Erythroblast (primary cell): ENCODE results near the gene TMEM198.

Source experiments
- DNase-seq, 2 experiments: peaks; one replicate each; lab custom pipeline; 2025; lab: John Stamatoyannopoulos, UW
- GATA1 ChIP-seq: IDR thresholded peaks from 2 replicates; pipeline ENCODE4 v1.6.1; 2011; ENCODE audit warnings: low read depth, mild to moderate bottlenecking, control low read depth, low read length, moderate library complexity
- POLR2A ChIP-seq: IDR thresholded peaks from 2 replicates; pipeline ENCODE4 v1.6.1; 2011; ENCODE audit warnings: mild to moderate bottlenecking, low read length

Gene TMEM198

GRCh38 chr2:219506153-219506801, 37.6 kb upstream of the TMEM198 start:
- no peak for DNase-seq
- TF ChIP-seq POLR2A: no peak
- no peak for TF ChIP-seq GATA1

- TF ChIP-seq POLR2A: no peak
- no peak for TF ChIP-seq GATA1
- no peak for DNase-seq
Measured at GRCh38 chr2:219506802-219507526, 36.9 kb upstream of the TMEM198 start.

DNA sequence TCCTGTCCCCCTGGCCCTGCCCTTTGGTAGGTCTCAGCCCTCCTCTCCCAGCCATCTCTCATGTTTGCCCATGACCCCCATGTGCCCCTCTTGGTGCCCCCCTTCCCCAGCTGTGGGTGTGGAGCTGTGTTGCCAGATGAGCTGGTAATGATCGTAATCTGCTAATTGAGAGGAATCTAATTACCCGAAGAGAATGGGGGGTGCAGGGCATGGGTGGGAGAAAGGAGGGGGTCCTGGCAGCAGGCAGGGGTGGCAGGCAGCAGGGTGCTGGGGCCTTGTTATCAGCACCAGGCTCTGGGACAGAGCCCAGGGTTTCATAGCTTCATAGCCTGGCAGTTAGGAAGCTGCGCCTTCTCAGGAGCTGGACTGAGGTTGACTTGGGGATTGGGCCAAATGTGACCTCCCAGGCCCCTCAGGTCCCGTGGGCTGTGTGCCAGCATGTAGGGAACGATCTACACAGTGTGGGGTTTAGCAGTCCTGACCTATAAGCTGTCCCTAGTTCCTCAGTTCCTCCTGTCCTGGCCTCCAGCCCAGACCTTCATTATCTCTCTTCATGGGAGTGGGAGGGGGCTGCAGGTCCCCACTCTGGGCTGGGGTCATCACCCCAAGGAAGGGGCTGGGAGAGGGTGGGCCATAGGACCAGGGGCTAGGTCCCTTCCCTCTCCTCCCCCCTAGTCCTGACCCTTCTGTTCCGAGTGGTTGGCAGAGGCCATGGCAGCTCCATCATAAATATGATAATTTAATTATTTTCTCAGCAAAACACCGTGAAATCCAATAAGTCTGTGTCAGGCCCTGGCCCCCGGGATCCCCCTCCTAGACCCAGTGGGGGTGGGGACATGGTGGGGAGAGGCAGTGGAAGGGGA, 36.0 kb upstream of the TMEM198 start:
- TF ChIP-seq POLR2A (no peak), GATA1 (no peak)
- peak; percentile 46 to 48 for DNase-seq

DNA sequence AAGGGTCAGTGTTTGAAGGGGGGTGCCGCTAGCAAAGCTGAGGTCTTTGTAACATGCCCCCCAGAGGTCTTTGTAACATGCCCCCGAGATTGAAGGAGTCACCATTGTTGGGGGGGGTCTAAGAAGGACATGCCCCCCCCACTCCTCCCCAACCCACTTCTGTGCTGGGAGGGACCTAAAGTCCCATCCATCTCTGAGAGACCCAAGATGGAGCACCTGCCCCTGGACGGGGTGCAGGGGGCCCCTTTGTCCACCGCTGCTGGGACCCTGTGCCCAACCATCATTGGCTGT, 35.4 kb upstream of the TMEM198 start:
- no peak for DNase-seq
- TF ChIP-seq GATA1 (no peak), POLR2A (no peak)

GRCh38 chr2:219508971-219509779, 34.7 kb upstream of the TMEM198 start:
- TF ChIP-seq GATA1 (no peak), POLR2A (no peak)
- DNase-seq: peak in 1 of 2 experiments; percentile 53

DNA sequence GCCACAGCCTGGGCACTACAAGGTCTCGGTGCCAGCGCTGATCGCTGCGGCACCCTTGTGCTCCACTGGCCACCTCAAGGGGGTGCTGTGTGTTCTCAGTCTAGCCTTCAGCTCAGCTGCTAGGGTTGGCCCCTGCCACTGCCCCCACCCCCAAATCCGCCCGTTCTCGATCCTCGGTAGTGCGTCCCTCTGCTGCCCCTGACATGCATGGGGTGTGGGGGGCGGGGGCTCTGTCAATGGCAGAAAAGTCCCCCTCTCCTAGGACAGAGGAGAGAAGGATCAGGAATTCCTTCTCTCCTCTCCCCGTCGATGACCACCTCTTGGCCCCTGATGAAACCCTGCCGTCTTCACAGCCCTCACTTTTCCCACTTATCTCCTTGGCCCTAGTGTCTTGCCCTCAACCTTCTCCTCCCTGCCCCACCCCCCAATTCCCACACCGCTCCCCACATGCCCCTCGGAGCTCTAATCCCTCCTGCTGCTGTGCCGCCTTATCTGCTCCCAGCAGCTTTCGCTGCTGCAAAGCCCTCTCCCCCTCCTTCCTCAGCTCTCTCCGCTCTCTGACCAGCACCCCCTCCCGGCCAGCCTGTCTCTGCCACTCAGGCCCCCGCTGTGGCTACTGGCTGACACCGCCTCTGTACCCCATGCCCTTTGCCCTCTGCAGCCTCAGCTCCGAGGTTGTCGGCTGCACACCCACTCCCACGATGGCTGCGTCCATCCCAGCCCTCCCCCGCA, 33.9 kb upstream of the TMEM198 start:
- peak; percentile 93 to 95 for DNase-seq
- TF ChIP-seq GATA1 (peak; percentile 56), POLR2A (no peak)

DNA sequence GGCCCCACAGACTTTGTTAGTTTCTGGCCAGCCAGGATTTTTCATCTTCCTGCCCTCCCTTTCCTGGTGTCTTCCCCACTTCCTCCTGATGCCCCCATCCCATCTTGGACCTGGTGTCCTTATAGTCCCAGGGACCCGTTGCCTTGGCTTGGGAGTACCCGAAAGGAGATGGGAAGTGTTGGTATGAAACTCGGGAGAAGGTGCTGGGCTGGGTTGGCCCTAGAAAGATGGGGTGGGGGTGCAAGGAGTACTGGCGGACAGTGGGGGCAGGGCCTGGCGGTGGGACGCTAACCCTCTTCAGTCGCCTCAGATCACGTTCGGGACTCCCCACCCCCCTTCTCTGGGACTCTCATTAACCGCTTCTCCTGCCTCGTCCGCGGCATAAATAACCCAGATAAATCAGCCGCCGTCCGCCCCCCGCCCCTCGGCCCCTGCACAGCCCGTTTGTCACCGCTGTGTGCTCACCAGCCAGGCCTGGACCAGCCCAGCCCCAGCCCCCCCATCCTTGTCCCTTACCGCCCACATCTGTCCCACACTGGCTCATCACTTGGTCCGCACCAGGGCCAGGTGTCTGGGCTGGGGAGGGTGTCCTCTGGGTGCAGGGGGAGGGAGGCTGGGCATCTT, 33.2 kb upstream of the TMEM198 start:
- TF ChIP-seq POLR2A: no peak
- no peak for TF ChIP-seq GATA1

GRCh38 chr2:219511547-219512325, 32.1 kb upstream of the TMEM198 start:
- TF ChIP-seq POLR2A (no peak), GATA1 (no peak)
- DNase-seq: peak; percentile 74 to 75

More for the DNA sequence above, 33.2 kb upstream of the TMEM198 start:
- peak; percentile 35 to 50 for DNase-seq

- TF ChIP-seq POLR2A (no peak), GATA1 (no peak)
- peak; percentile 36 to 39 for DNase-seq
Measured at GRCh38 chr2:219512524-219513216, 31.2 kb upstream of the TMEM198 start.

DNA sequence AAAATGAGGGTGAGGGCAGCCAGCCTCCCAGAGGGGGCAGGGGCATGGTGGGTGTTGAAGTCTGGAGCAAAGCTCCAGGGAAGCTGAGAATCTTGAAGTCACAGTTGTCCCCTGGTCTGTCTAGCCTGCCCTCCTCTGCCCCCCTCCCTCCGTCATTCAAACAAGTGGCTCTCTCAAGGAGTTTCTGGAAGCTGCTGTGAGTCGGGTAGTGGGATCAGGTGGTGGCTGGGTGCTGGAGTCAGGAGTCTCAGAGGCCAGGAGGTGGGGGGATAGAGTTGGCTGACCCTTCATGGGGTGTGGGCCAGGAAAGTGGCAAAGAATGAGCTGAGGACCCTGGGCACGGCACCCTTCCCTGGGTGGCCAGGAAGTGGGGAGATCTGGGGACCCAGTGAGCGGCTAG, 30.0 kb upstream of the TMEM198 start:
- peak; percentile 46 to 64 for DNase-seq
- TF ChIP-seq GATA1 (no peak), POLR2A (no peak)

GRCh38 chr2:219514196-219514761, 29.5 kb upstream of the TMEM198 start, which contains the start of gene ASIC4:
Gene ASIC4, plus strand, starts transcription at chr2:219514482. Its CDS starts 243 bp downstream, at chr2:219514725.
- TF ChIP-seq GATA1 (peak; percentile 94), POLR2A (peak; percentile 25)
- peak; percentile 93 to 94 for DNase-seq
